ENCODE data around the gene CACNA1S.

CACNA1S gene

DNA sequence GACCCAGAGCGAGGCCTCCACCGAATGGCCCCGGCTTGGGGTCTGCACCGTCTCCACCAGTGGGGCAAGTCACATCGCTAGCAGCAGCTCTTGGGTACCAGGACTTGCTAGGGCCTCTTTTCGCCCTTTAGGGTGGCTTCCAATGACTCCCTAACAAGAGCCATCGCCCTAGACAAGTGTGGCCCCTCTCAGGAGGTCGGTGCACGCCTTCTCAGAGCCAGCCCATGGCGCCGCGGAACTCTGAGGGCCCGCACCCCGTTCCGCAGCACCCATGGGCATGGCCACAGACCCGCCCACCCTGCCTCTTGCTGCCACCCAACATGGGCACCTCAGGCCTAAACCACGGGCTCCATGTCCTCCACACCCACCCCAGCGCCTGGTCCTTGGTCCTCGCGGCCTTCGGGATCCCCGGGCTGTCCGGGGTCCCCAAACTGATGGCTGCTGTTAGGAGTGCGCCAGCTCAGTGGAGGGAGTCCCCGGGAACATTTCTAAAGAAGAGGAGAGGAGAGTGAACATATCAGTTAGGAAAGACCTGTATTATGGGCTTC, 3.2 kb upstream of the CACNA1S start:
- no peak for DNase-seq

DNA sequence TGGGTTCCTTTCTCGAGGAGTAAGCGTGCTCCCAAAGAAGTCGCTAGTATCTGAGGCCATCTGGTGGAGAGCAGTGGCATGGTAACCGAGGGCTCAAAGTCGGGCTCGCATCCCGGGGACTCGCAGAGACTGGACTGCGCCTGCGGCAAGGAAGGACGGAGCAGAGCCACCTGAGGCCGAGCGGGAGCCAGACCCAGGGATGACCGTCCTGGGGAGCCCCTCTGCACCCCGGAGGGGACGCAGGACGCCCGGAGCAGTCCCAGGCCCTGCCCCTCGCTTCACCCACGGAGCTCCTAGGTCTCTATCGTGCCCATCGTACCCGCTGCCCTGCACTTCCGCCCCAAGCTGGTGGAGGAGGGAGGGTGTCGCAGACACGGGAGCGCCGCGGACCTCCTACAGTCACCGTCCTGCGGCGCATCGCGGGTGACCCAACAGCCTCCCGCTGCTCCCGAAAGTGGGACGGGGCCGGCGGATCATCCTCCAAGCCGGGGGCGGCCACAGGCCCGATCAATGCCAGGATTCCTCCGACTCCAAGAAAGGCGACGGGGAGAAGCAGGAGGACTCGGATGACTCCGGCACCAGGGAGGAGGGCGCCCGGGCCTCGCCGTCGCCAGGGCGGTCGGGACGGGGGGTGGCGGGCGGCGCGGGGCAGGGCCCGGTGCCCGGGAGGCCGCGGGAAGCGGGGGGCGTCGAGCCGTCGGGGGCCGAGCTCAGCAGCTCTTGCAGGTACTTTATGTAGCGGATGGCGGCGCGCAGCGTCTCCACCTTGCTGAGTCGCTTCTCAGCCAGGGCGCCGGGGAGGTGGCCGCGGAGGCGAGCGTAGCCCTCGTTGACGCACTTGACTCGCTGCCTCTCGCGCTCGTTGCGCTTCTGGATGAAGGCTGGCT, 2.3 kb upstream of the CACNA1S start:
- peak; percentile 92 for DNase-seq

DNA sequence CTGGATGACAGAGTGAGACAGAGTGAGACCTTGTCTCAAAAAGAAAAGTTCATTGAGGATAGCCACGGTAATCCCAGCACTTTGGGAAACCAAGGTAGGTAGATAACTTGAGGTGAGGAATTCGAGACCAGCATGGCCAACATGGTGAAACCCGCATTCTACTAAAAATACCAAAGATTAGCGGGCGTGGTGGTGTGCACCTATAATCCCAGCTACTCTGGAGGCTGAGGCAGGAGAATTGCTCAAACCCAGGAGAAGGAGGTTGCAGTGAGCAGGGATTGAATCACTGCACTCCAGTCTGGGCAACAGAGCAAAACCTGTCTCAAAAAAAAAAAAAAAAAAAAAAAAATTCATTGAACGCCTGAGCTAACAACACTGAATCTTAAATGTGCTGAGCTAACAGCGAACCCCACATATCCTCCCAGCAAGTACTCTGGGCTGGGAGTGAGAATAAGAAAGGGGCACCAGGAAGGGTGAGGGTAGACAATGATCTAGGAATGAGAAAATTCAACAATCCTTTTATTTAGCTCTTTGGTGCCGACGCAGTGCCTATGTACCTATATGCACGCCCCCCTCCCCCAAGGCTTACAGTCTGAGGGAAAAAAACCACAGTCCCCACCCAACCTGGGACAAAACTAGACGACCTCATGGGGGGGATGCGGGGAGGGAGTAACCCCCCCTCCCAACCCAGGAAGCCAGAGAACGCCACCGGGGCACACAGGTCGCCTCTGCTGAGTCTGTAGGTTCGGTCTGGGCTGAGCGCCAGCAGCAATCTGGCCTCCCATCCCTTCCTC, 1.4 kb upstream of the CACNA1S start:
- DNase-seq: no peak

- no peak for DNase-seq
These were observed 700 bp upstream of the CACNA1S start for GRCh38 chr1:201112926-201113325.

GRCh38 chr1:201111672-201112071, 554 bp downstream of the CACNA1S start:
- no peak for DNase-seq

DNA sequence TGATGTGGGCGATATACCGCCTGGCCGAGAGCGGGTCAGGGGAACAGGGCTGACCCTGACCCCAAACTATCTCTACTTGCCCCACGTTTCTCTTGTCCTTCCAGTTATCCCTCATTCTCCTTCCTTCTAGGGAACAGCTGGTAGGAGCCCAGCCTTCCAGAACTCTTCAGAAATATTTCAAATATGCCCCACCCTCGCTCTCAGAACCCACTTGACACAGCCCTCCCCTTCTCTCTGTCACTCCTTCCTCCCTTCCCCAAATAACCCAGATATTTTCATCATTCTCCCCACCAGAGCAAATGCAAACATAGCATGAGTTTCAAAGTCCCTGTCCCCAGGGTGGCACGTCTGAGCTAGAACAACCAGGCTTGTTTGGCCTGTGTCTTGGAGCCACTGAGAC, 1.1 kb downstream of the CACNA1S start:
- no peak for DNase-seq

DNA sequence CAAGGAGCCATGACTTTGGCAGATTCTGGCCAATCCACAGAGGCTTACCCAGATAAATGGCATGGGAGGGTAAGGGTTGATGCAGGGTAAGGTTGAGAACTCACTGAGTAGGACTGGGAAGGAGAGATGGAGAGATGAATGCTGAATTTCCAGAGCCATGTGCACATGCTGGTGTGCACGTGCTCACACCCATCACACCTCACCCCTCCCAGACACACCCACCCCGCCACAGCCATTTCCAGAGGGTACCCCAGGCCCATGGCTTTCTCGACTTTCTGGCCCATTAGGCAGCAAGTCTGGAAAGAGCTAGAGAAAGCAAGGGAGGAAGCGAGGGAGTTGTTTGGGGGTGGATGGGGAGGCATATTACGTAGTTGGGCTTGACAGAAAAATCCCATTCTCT, 1.6 kb downstream of the CACNA1S start:
- DNase-seq: no peak

DNA sequence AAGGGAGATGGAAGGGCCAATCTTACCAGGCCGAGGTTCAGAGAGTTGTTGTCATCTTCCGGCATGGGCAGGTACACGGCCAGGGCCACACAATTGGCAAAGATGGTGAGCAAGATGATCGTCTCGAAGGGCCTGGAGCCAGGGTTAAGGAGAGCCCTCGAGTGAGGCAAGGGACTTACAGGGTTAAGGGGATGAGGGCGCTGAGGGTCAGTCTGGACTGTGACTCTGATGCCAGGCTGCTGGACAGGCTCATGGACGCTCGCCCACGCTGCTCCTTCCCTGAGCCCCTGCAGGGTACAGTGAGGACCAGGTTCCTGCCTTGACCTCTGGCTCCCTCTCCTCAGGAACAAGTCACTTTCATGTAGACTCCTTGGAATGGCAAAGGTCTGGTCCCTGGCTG, 2.1 kb downstream of the CACNA1S start:
- no peak for DNase-seq

GRCh38 chr1:201109651-201110050, 2.6 kb downstream of the CACNA1S start:
- DNase-seq: no peak

DNA sequence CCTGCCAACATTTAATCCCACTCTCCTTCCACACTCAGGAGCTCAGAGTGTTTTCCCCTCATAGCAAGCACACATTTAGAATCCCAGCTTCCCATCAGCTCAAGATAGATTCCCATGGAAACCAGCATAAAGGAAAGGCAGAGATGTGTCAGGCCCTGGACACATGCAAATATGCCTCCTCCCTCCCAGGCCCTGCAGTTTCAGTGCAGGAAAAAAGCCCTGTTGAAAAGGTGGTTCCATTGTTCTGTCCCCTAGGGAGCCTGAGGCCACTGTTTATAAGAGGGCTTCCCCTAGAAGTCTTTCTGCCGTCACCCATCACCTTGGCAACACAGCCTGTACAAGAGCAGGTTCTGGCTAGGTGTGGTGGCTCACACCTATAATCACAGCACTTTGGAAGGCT, 3.6 kb downstream of the CACNA1S start:
- DNase-seq: no peak

DNA sequence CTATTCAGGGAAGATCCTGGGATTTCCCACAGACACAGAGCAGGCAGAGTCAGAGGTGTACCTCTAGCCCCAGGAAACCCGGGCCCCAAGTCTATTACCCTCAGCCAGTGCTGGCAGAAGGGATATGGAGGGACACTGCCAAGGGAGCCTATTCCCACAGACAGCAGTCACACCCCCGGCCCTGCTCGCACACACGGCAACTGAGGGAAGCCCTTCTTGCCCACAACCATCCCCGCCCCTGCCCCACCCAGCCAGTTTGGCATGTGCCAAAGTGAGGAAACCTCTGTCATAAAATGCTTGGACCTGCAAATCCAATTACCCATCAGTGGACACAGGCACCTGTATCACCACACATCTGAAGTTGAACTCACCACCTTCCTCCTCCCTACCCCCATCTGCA, 6.5 kb downstream of the CACNA1S start:
- no peak for DNase-seq

DNA sequence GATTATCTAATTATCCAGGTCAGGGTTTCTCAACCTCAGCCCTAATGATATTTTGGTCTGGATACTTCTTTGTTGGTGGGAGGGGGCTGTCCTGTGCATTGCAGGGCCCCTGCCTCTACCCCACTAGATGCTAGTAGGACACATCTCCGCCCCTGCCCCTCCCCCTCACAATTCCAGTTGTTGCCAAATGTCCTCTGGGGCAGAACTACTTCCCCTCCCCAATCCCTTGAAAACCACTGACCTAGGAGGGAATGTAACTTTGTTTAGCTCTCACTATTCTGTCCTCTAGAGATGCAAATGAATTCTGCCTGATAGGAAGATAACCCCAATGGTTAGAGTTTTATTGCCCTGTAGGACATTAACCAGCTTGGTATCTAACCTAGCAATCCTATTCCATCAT, 8.1 kb downstream of the CACNA1S start:
- no peak for DNase-seq

DNA sequence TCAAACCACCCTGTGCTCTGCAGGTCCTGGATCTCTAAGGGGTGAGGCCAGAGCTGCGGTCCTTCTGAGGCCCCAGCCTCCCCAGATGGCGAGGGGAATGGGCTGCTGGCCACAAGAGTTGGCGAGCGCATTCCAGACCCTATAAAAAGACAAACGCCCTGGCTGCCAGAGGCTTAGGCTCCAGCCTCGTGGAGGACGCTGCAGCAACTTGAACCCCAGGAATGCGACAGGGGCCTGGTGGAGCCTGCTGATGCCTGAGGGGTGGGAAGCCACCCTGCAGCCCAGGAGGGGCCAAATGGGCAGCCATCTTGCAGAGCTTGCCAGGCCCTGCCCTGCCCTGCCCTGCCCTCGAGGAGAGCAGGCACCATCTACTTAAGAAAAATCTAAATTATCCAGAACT, 8.6 kb downstream of the CACNA1S start:
- DNase-seq: no peak

DNA sequence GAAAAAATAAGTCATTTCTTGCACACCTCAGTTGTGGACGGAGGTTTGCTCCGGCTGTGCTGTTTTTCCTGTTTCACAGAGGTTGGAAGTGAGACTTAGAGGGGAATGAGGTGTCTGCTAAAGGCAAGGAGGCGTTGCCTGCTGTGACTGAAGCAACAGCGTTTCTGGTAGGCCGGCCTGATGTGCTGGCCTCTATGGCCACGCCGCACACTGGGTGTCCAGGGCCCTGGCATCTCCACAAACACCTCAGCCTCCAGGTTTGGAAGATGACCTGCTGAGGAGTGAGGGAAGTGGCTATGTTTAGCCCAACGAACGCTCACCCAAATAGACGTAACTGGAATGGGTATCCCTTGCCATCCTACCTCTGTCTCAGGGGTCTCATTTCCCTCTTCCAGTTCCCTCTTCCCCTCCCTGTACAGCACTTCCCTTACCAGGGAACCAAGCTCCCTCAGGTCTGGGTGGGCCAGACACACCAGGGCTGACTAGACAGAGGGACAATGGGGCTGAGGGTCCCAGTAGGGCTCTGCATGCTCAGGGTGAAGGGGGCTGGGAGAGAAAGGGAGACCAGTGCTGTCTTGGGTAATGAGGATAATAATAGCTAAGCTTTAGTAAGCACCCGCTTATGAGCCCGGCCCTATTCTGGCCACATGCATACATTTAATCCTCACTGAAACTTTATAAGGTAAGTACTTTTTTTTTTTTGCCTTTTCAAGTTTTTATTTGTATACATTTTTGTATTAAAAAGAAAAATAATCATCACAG, 11.9 kb downstream of the CACNA1S start:
- DNase-seq: no peak

DNA sequence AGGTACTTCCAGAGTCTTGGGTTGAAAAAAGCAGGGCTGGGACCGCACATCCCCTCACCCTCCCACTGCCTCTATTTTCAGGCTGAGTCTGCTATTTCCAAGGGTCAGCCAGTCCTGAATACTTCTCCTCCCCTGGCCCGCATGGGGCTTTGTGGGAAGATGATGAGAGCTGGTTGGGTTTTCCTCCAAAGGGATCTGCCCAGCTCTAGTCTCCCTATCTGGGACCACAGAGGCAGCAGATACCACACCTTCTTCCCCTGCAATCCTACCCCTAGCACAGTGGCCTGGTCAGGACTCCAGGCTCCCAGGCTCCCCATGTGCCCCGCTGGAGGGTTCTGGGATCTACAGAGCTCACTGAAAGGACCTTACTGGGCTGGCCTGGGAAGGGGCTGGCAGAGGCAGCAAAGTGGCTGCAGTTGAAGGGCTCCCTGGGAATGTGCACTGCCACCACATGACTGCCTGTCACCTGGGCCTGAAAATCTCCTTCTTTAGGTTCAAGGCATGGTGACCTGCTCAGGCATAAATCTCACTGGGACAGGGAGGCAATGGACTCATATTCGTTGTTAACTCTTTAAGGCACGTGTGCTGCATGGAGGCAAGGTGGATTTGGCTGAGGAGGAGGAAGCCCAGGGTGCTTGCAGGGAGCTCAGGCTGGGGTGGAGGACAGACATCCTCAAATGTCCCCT, 13.1 kb downstream of the CACNA1S start:
- DNase-seq: no peak

GRCh38 chr1:201096977-201097856, 15.0 kb downstream of the CACNA1S start:
- no peak for DNase-seq

DNA sequence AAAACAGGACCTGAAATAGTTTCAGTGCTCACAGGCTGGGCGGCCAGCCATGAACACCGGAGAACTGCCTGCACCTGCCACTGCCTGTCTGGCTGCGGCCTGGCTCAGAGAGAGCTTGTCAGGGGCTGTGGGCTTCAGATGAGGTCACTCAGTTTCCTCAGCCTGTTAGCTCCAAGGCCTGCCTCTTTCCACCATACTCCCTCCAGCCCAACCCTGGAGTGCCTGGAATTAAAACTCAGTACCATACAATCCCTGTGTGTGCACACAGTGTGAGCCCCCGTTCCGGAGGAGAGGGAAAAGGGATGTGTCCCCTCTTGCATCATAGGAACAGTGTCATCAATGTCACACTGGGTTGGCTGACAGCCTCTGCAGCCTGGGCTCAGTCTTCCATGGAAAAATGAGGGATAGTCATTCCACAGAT, 16.2 kb downstream of the CACNA1S start:
- DNase-seq: peak; percentile 66

GRCh38 chr1:201095581-201095980, 16.6 kb downstream of the CACNA1S start:
- DNase-seq: no peak

DNA sequence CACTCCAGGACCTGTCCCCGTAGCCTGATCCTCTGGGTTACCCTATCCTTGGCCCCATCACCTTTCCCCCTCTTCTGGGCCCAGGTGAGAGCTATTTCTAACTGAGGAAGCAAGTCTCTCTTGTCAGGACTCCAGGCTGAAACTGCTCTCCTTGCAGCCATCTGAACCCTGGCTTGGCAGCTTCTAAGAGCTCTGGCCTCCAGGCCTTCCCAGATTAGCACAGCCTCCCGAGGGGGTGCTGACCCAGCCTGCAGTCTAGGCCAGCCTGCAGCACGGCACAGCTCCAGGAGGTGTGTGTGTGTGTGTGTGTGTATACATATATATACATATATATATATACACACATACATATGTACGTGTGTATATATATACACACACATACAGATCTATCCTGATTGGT, 17.4 kb downstream of the CACNA1S start:
- no peak for DNase-seq

DNA sequence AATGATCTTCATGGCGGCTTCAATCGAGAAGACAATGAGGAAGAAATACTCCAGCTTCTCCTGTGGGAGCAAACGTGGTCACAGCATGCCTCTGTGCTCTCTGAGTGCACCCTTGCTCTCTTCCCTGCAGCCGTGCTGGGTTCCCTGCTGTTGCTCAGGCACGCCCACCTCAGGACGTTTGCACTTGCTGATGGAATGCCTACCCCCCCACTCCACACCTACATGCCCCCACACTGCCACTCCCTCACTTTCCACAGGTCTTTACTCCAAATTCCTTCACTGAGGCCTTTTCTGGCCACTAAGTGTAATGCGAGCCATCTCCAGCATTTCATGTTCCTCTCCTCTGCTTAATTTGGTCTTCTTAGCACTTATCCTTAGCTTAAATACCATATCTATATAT, 18.3 kb downstream of the CACNA1S start:
- DNase-seq: no peak

GRCh38 chr1:201093561-201093960, 18.7 kb downstream of the CACNA1S start:
- DNase-seq: no peak
